ENCODE measurements around the gene C1QTNF6.

The C1QTNF6 gene

GRCh38 chr22:37172266-37173245 is 15.5 kb downstream of the C1QTNF6 start:
- TF ChIP-seq GATA3 (IDR thresholded peaks at IDR 0.05; ENCODE audit: low read depth, low read length) (no peak), GATA2 (IDR thresholded peaks at IDR 0.05; ENCODE audit: low read depth, low read length) (no peak)

- TF ChIP-seq GATA3 (IDR thresholded peaks at IDR 0.05; ENCODE audit: low read depth, low read length): no peak
These were observed 16.4 kb downstream of the C1QTNF6 start for GRCh38 chr22:37171662-37172061.

GRCh38 chr22:37169947-37170688 is 17.9 kb downstream of the C1QTNF6 start:
- no peak for TF ChIP-seq GATA3 (IDR thresholded peaks at IDR 0.05; ENCODE audit: low read depth, low read length)
- no peak for TF ChIP-seq GATA2 (IDR thresholded peaks at IDR 0.05; ENCODE audit: low read depth, low read length)

- no peak for TF ChIP-seq GATA2 (IDR thresholded peaks at IDR 0.05; ENCODE audit: low read depth, low read length)
- TF ChIP-seq GATA3 (IDR thresholded peaks at IDR 0.05; ENCODE audit: low read depth, low read length): no peak
These were observed 18.6 kb downstream of the C1QTNF6 start for GRCh38 chr22:37169406-37169805.

GRCh38 chr22:37167981-37168647 is 19.9 kb downstream of the C1QTNF6 start:
- TF ChIP-seq GATA3 (IDR thresholded peaks at IDR 0.05; ENCODE audit: low read depth, low read length): no peak
- no peak for TF ChIP-seq GATA2 (IDR thresholded peaks at IDR 0.05; ENCODE audit: low read depth, low read length)

GRCh38 chr22:37167176-37167980 is 20.7 kb downstream of the C1QTNF6 start:
- TF ChIP-seq GATA2 (IDR thresholded peaks at IDR 0.05; ENCODE audit: low read depth, low read length) (no peak), GATA3 (IDR thresholded peaks at IDR 0.05; ENCODE audit: low read depth, low read length) (no peak)

- TF ChIP-seq GATA3 (IDR thresholded peaks at IDR 0.05; ENCODE audit: low read depth, low read length) (no peak), GATA2 (IDR thresholded peaks at IDR 0.05; ENCODE audit: low read depth, low read length) (no peak)
These were observed 21.4 kb downstream of the C1QTNF6 start for GRCh38 chr22:37166675-37167066.

- TF ChIP-seq GATA2 (IDR thresholded peaks at IDR 0.05; ENCODE audit: low read depth, low read length) (no peak), GATA3 (IDR thresholded peaks at IDR 0.05; ENCODE audit: low read depth, low read length) (no peak)
These were observed 21.9 kb downstream of the C1QTNF6 start for GRCh38 chr22:37165940-37166674.

- TF ChIP-seq GATA2 (IDR thresholded peaks at IDR 0.05; ENCODE audit: low read depth, low read length): no peak
- TF ChIP-seq GATA3 (IDR thresholded peaks at IDR 0.05; ENCODE audit: low read depth, low read length): no peak
These were observed 23.0 kb downstream of the C1QTNF6 start for GRCh38 chr22:37165066-37165465.

GRCh38 chr22:37164505-37164887 is 23.6 kb downstream of the C1QTNF6 start:
- TF ChIP-seq GATA2 (IDR thresholded peaks at IDR 0.05; ENCODE audit: low read depth, low read length): no peak
- no peak for TF ChIP-seq GATA3 (IDR thresholded peaks at IDR 0.05; ENCODE audit: low read depth, low read length)

- TF ChIP-seq GATA2 (IDR thresholded peaks at IDR 0.05; ENCODE audit: low read depth, low read length): no peak
- no peak for TF ChIP-seq GATA3 (IDR thresholded peaks at IDR 0.05; ENCODE audit: low read depth, low read length)
These were observed 24.2 kb downstream of the C1QTNF6 start for GRCh38 chr22:37163575-37164504.

GRCh38 chr22:37163096-37163489 is 25.0 kb downstream of the C1QTNF6 start:
- TF ChIP-seq GATA3 (IDR thresholded peaks at IDR 0.05; ENCODE audit: low read depth, low read length): no peak
- TF ChIP-seq GATA2 (IDR thresholded peaks at IDR 0.05; ENCODE audit: low read depth, low read length): no peak
